Transverse colon (tissue), 4 donors: ENCODE data around the gene VRK2. TPM values are rescaled to one million over a fixed set of nuclear protein-coding genes. Genes with fewer than 3 reads are reported as not detected.
"Not testable (repeated sequence)": the region's sequence is repeated elsewhere in the genome, so short reads cannot be mapped to it uniquely, and the experiment has no call there.

Experiments
- DNase-seq: peaks from one replicate; pipeline ENCODE4 v3.0.0-alpha.2; 2019
- H3K27ac ChIP-seq, 4 donors: fragments of 200-600 bp; sonication (generic); 2 replicates each; pipeline ENCODE4 v1.5.1; 2016 to 2018; ENCODE audit warnings: inconsistent platforms in 4 of 4
- H3K27me3 ChIP-seq: fragments of 200-600 bp; sonication (generic); 2 replicates; pipeline ENCODE4 v1.5.1; 2017; ENCODE audit warnings: inconsistent platforms
- H3K36me3 ChIP-seq, 4 donors: fragments of 200-600 bp; sonication (generic); 2 replicates each; pipeline ENCODE4 v1.5.1; 2017 to 2019; ENCODE audit warnings: inconsistent platforms in 4 of 4
- H3K4me1 ChIP-seq, 4 donors: fragments of 200-600 bp; sonication (generic); 2 replicates each; pipeline ENCODE4 v1.5.1; 2017 to 2020; ENCODE audit warnings: inconsistent platforms in 4 of 4
- H3K4me3 ChIP-seq, 4 donors: fragments of 200-600 bp; sonication (generic); 1 replicate in 1 of 4; 2 replicates in 3 of 4; pipeline versions ENCODE4 v1.5.1 to v1.6.1; 2017 to 2019; ENCODE audit warnings: inconsistent platforms in 4 of 4
- H3K9me3 ChIP-seq, 2 donors: fragments of 200-600 bp; sonication (generic); 2 replicates each; pipeline ENCODE4 v1.5.1; 2017 to 2019; ENCODE audit warnings: inconsistent platforms in 2 of 2
- EP300 ChIP-seq: sonication (generic); formaldehyde crosslinking; IDR thresholded peaks from one replicate; pipeline ENCODE4 v1.6.1; 2017; ENCODE audit warnings: antibody characterized with exemption, low read depth
- POLR2A ChIP-seq: fragments of 450-650 bp; IDR thresholded peaks from one replicate; pipeline ENCODE4 v1.6.1; 2016; ENCODE audit warnings: antibody characterized with exemption, mild to moderate bottlenecking, moderate library complexity
- POLR2AphosphoS5 ChIP-seq, 3 donors: sonication (generic); formaldehyde crosslinking; IDR thresholded peaks; one replicate each; pipeline ENCODE4 v1.6.1; 2016; ENCODE audit warnings: antibody characterized with exemption in 3 of 3
- WGBS, 2 donors: methylation state at CpG; one replicate each; pipeline ENCODE4 v1.1.5; 2018; ENCODE audit warnings: low coverage in 1 of 2; 5-methylcytosine and 5-hydroxymethylcytosine counted together
- in situ Hi-C, 4 donors: fragments of 200-750 bp; cut with MboI; loops; one replicate each; pipeline versions ENCODE4 v1.15.0 to v1.15.1; 2017; ENCODE audit warnings: low sequenced_read_pairs in 3 of 4, low pct_ligation_motif_present in 1 of 4, low pct_unique_long_range_greater_than_20kb in 1 of 4
- intact Hi-C: fragments of 100-400 bp; cut with DNase I; formaldehyde crosslinking; loops from one replicate; pipeline ENCODE4 v1.15.1; 2023; ENCODE audit warnings: low total_unique reads
- total RNA-seq, 4 donors: library from RNA; depleted of rRNA; stranded (reverse); fragments of >200 nt; gene quantifications; one replicate each; pipeline ENCODE4 v1.1.0, GENCODE V29; 2016
- TF ChIP-seq, protein P1 (sequence below), 5 experiments: fragments of 200-600 bp in 3 of 5; fragments of 450-650 bp in 2 of 5; sonication (generic) in 3 of 5; IDR thresholded peaks; 1 replicate in 2 of 5; 2 replicates in 3 of 5; pipeline ENCODE4 v1.5.1; 2016 to 2017; ENCODE audit warnings: antibody characterized with exemption in 5 of 5, inconsistent platforms in 3 of 5, mild to moderate bottlenecking in 2 of 5, moderate library complexity in 1 of 5

The VRK2 gene
- total RNA-seq, 4 donors from 2014 or later, result 7.1 to 24.3 (median 15.1) TPM

- no peaks in the 10 kb centered on the region for H3K4me1 ChIP-seq
- no peak for DNase-seq
- no peaks in the 10 kb centered on the region for H3K27me3 ChIP-seq
- intact Hi-C loops, result no loop called here
- WGBS, 2 donors, result 97 to 98% methylated on average over 4 to 5 of the region's 5 CpGs
- no peaks in the 10 kb centered on the region for H3K36me3 ChIP-seq
- no peaks in the 10 kb centered on the region for H3K9me3 ChIP-seq
- H3K27ac ChIP-seq, result no peak overlapping the region
- no peak overlapping the region for H3K4me3 ChIP-seq
- TF ChIP-seq POLR2AphosphoS5 (IDR thresholded peaks at IDR 0.05), result no peak
- TF ChIP-seq, protein P1, sequence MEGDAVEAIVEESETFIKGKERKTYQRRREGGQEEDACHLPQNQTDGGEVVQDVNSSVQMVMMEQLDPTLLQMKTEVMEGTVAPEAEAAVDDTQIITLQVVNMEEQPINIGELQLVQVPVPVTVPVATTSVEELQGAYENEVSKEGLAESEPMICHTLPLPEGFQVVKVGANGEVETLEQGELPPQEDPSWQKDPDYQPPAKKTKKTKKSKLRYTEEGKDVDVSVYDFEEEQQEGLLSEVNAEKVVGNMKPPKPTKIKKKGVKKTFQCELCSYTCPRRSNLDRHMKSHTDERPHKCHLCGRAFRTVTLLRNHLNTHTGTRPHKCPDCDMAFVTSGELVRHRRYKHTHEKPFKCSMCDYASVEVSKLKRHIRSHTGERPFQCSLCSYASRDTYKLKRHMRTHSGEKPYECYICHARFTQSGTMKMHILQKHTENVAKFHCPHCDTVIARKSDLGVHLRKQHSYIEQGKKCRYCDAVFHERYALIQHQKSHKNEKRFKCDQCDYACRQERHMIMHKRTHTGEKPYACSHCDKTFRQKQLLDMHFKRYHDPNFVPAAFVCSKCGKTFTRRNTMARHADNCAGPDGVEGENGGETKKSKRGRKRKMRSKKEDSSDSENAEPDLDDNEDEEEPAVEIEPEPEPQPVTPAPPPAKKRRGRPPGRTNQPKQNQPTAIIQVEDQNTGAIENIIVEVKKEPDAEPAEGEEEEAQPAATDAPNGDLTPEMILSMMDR (IDR thresholded peaks at IDR 0.05), result no peak
- no peak for TF ChIP-seq POLR2A
- TF ChIP-seq EP300, result no peak
- in situ Hi-C loops, result no loop called here
Measured at GRCh38 chr2:58180635-58181034, 134.0 kb downstream of the VRK2 start.

DNA sequence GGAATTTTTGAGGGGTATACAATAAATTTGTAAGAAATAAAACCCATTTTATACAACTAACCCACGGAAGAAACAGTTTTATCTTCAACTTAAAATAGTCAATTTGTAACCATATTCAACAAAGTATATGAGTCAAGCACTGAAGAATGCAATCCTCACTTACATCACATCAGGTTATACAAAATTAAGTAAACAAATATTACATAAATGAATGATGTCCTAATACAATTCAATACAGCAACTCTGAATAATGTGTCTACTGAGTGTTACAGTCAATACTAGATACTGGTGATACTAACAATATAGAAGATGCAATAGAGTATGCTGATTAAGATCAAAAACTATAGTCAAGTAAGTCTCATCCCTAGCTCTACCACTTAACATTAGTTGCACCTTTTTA lies 135.9 kb downstream of the VRK2 start:
- in situ Hi-C loops, result no loop called here
- no peak overlapping the region for H3K4me3 ChIP-seq
- DNase-seq, result no peak
- H3K27ac ChIP-seq, result no peak overlapping the region
- H3K9me3 ChIP-seq, result no peaks in the 10 kb centered on the region
- no peak for TF ChIP-seq POLR2AphosphoS5 (IDR thresholded peaks at IDR 0.05)
- no peak for TF ChIP-seq POLR2A
- TF ChIP-seq, protein P1 (IDR thresholded peaks at IDR 0.05), result no peak
- TF ChIP-seq EP300, result no peak
- no peaks in the 10 kb centered on the region for H3K27me3 ChIP-seq
- no peaks in the 10 kb centered on the region for H3K4me1 ChIP-seq
- 100% methylated on average over 1 of the region's 1 CpG for WGBS, 2 donors
- H3K36me3 ChIP-seq, result peaks cover 0 to 6% (median 0%) of the 10 kb centered on the region in 4 donors
- intact Hi-C loops, result loop anchor here (2.0 kb wide), 1 partner anchor 28 kb away; no protein-coding TSS in a partner anchor

DNA sequence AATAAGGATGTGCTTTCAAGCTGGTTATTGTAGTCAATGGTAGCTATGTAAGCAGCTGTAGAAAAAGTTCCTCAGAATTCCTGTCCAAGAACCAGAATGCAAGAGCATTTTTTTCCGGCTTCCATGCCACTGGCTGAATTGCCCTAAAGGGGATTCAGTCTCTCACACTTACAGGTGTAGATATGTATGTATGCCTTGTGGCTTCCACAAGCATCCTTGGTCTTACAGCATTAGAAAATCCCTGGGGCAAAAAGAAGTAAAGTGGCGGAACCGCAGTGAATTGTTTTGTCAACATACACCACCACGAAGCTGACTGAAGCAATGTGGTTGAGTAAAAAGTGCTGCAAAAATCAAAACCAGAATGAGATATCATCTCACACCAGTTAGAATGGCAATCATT lies 139.9 kb downstream of the VRK2 start:
- Histone ChIP-seq H3K27ac (no peak overlapping the region), H3K27me3 (no peaks in the 10 kb centered on the region), H3K9me3 (no peaks in the 10 kb centered on the region), H3K4me1 (no peaks in the 10 kb centered on the region), H3K4me3 (no peak overlapping the region), H3K36me3 (peaks cover 0 to 17% (median 2%) of the 10 kb centered on the region in 4 donors)
- WGBS, 2 donors, result 98 to 100% methylated on average over 1 to 4 of the region's 4 CpGs
- no peak for DNase-seq
- intact Hi-C loops (no loop called here), in situ Hi-C loops (no loop called here)
- no peak for TF ChIP-seq POLR2A
- no peak for TF ChIP-seq EP300
- TF ChIP-seq, protein P1 (IDR thresholded peaks at IDR 0.05), result no peak
- TF ChIP-seq POLR2AphosphoS5 (IDR thresholded peaks at IDR 0.05), result no peak

DNA sequence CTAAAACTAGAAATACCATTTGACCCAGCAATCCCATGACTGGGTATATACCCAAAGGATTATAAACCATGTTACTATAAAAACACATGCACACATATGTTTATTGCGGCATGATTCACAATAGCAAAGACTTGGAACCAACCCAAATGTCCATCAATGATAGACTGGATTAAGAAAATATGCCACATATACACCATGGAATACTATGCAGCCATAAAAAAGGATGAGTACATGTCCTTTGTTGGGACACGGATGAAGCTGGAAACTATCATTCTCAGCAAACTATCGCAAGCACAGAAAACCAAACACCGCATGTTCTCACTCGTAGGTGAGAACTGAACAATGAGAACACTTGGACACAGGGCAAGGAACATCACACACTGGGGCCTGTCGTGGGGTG lies 140.4 kb downstream of the VRK2 start:
- DNase-seq, in situ Hi-C loops, H3K9me3 ChIP-seq, H3K4me1 ChIP-seq, H3K4me3 ChIP-seq, intact Hi-C loops, H3K27me3 ChIP-seq, H3K27ac ChIP-seq: not testable (repeated sequence)
- 97 to 100% methylated on average over 3 to 6 of the region's 6 CpGs for WGBS, 2 donors
- peaks cover 0 to 17% (median 2%) of the 10 kb centered on the region in 4 donors for H3K36me3 ChIP-seq

DNA sequence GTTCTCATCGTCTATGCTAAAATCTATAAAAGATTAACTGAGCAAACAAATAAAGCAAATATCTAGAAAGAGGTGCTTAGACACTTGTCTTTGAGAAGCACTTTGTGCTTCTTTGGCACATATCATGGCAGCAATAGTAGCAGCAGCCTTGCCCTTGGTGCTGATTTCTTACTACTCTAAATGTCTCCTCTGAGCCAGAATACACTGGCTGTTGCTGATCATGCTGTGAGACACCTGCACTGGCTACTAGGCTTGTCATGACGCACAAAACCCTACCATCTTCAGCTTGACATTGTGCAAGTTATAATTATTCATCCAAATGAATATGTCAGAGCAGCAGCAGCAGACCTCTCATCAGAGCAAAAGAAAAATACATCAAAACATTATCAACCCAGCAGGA lies 147.9 kb downstream of the VRK2 start:
- in situ Hi-C loops, result no loop called here
- TF ChIP-seq EP300, result no peak
- TF ChIP-seq, protein P1 (IDR thresholded peaks at IDR 0.05), result no peak
- no peak for TF ChIP-seq POLR2A
- TF ChIP-seq POLR2AphosphoS5 (IDR thresholded peaks at IDR 0.05), result no peak
- no peaks in the 10 kb centered on the region for H3K36me3 ChIP-seq
- no peak overlapping the region for H3K4me3 ChIP-seq
- H3K9me3 ChIP-seq, result no peaks in the 10 kb centered on the region
- H3K27me3 ChIP-seq, result no peaks in the 10 kb centered on the region
- intact Hi-C loops, result no loop called here
- no peaks in the 10 kb centered on the region for H3K4me1 ChIP-seq
- no peak overlapping the region for H3K27ac ChIP-seq
- 81 to 90% methylated on average over 2 of the region's 2 CpGs for WGBS, 2 donors
- DNase-seq, result no peak
